GM20000 (cell line): ENCODE results near the gene ASIC2.
"Not testable (repeated sequence)": the region's sequence is repeated elsewhere in the genome, so short reads cannot be mapped to it uniquely, and the experiment has no call there.

Experiments used
- DNase-seq: peaks from one replicate; pipeline ENCODE4 v3.0.0; 2012; ENCODE audit warnings: low spot score
- CTCF ChIP-seq: IDR thresholded peaks from 2 replicates; pipeline ENCODE4 v1.5.1; 2012; ENCODE audit warnings: mild to moderate bottlenecking, control low read depth; ENCODE audit errors: extremely low read depth, missing control alignments

The ASIC2 gene

GRCh38 chr17:32985050-32985756, 307.9 kb downstream of the ASIC2 start:
- TF ChIP-seq CTCF, result no peak
- no peak for DNase-seq

GRCh38 chr17:32981611-32982010, 311.5 kb downstream of the ASIC2 start:
- DNase-seq, result not testable (repeated sequence)

- DNase-seq, result no peak
- TF ChIP-seq CTCF, result no peak
Measured at GRCh38 chr17:32980230-32980629, 312.9 kb downstream of the ASIC2 start.

GRCh38 chr17:32976605-32977004, 316.5 kb downstream of the ASIC2 start:
- DNase-seq, result no peak
- no peak for TF ChIP-seq CTCF

GRCh38 chr17:32976131-32976530, 317.0 kb downstream of the ASIC2 start:
- TF ChIP-seq CTCF, result no peak
- no peak for DNase-seq

- DNase-seq, result no peak
Measured at GRCh38 chr17:32971171-32971570, 321.9 kb downstream of the ASIC2 start.

GRCh38 chr17:32970281-32970680, 322.8 kb downstream of the ASIC2 start:
- TF ChIP-seq CTCF, result no peak
- no peak for DNase-seq

More at GRCh38 chr17:32971171-32971570, 321.9 kb downstream of the ASIC2 start:
- TF ChIP-seq CTCF, result no peak

GRCh38 chr17:32969231-32969630, 323.9 kb downstream of the ASIC2 start:
- DNase-seq, result not testable (repeated sequence)
